SIG-M5 treated with dmso at 0.1 percent for 504 hours (cell line): ENCODE data around the gene RBM33.
"Not testable (repeated sequence)": the region's sequence is repeated elsewhere in the genome, so short reads cannot be mapped to it uniquely, and the experiment has no call there.

ENCODE experiments used
- DNase-seq: peaks from one replicate; lab custom pipeline; 2025; ENCODE audit not compliant: unreplicated experiment; lab: John Stamatoyannopoulos, UW

RBM33 gene

GRCh38 chr7:155662343-155663043 is 18.0 kb downstream of the RBM33 start:
- no peak for DNase-seq

- no peak for DNase-seq
Observed at GRCh38 chr7:155663937-155664336, 19.5 kb downstream of the RBM33 start.

- DNase-seq = no peak
Observed at GRCh38 chr7:155665079-155665956, 20.9 kb downstream of the RBM33 start.

GRCh38 chr7:155665957-155666287 is 21.5 kb downstream of the RBM33 start:
- peak; percentile 49 for DNase-seq

- no peak for DNase-seq
Observed at GRCh38 chr7:155667241-155667829, 22.9 kb downstream of the RBM33 start.

GRCh38 chr7:155669717-155670505 is 25.4 kb downstream of the RBM33 start:
- no peak for DNase-seq

- no peak for DNase-seq
Observed at GRCh38 chr7:155670521-155670920, 26.1 kb downstream of the RBM33 start.

- DNase-seq = no peak
Observed at GRCh38 chr7:155674556-155674955, 30.1 kb downstream of the RBM33 start.

GRCh38 chr7:155676052-155676451 is 31.6 kb downstream of the RBM33 start:
- peak; percentile 7 for DNase-seq

- DNase-seq = no peak
Observed at GRCh38 chr7:155677688-155678087, 33.2 kb downstream of the RBM33 start.

GRCh38 chr7:155680124-155680523 is 35.7 kb downstream of the RBM33 start:
- no peak for DNase-seq

GRCh38 chr7:155680864-155681263 is 36.4 kb downstream of the RBM33 start:
- DNase-seq = no peak

- no peak for DNase-seq
Observed at GRCh38 chr7:155681663-155682062, 37.2 kb downstream of the RBM33 start.

GRCh38 chr7:155682484-155682883 is 38.0 kb downstream of the RBM33 start:
- no peak for DNase-seq

GRCh38 chr7:155683098-155683497 is 38.6 kb downstream of the RBM33 start:
- no peak for DNase-seq

- DNase-seq = no peak
Observed at GRCh38 chr7:155683714-155684113, 39.3 kb downstream of the RBM33 start.

- no peak for DNase-seq
Observed at GRCh38 chr7:155684543-155684942, 40.1 kb downstream of the RBM33 start.

- no peak for DNase-seq
Observed at GRCh38 chr7:155685070-155685790, 40.8 kb downstream of the RBM33 start.

GRCh38 chr7:155685791-155686160 is 41.3 kb downstream of the RBM33 start:
- DNase-seq = no peak

- not testable (repeated sequence) for DNase-seq
Observed at GRCh38 chr7:155686620-155687324, 42.3 kb downstream of the RBM33 start.
